ENCODE measurements around the gene ABCB1. TPM values are rescaled to one million over a fixed set of nuclear protein-coding genes. Genes with fewer than 3 reads are reported as not detected.

ABCB1 gene
- total and polyA plus RNA-seq, 12 donors: 1.3 to 7.1 (median 2.7) TPM

DNA sequence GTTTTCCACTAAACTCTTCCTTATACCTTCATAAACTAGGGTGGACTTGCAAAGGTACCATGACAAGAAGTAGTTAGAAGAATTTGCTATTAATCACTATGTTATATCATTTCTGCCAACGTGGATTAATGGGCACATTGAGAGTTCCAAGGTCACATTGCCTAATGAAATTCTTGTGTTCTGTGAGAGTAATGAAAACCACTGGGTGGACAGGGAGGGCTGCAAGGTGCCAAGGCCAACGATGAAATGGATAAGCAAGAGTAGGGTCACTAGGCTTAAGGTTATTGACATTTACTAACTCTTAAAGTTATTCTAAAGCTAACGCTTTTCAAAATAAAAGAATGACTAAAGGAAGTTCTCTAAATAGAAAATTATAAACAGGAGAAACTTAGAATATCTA, 118.6 kb downstream of the ABCB1 start:
- Histone ChIP-seq H3K27me3 (peaks cover 0 to 4% (median 0%) of the 10 kb centered on the region in 7 donors), H3K27ac (no peak overlapping the region), H3K4me1 (no peaks in the 10 kb centered on the region), H3K9me3 (no peaks in the 10 kb centered on the region), H3K36me3 (no peaks in the 10 kb centered on the region), H3K4me3 (no peak overlapping the region)
- 76 to 83% methylated on average over 3 of the region's 3 CpGs for WGBS, 2 donors
- DNase-seq (no peak), ATAC-seq (no peak)
- intact Hi-C loops (cut with DNase I): no loop called here
- TF ChIP-seq, protein P1, sequence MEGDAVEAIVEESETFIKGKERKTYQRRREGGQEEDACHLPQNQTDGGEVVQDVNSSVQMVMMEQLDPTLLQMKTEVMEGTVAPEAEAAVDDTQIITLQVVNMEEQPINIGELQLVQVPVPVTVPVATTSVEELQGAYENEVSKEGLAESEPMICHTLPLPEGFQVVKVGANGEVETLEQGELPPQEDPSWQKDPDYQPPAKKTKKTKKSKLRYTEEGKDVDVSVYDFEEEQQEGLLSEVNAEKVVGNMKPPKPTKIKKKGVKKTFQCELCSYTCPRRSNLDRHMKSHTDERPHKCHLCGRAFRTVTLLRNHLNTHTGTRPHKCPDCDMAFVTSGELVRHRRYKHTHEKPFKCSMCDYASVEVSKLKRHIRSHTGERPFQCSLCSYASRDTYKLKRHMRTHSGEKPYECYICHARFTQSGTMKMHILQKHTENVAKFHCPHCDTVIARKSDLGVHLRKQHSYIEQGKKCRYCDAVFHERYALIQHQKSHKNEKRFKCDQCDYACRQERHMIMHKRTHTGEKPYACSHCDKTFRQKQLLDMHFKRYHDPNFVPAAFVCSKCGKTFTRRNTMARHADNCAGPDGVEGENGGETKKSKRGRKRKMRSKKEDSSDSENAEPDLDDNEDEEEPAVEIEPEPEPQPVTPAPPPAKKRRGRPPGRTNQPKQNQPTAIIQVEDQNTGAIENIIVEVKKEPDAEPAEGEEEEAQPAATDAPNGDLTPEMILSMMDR (IDR thresholded peaks at IDR 0.05): no peak

DNA sequence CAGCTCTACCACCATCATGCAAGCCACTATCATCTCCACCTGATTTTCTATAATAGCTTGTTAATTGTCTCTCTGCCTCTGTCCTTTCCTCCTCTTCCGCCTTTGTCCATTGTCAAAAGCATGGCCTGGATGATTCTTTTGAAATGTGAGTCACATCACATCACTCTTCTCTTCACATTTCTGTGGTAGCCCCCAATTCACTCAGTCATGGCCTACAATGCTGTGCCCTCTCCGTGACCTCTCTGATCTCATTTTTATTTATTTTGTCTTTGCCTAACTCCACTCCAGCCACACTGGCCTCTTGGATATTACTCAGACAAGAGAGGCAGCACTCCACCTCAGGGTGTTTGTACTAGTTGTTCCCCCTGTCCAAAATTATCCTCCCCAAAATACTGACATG, 120.3 kb downstream of the ABCB1 start:
- ATAC-seq: no peak
- TF ChIP-seq, protein P1 (IDR thresholded peaks at IDR 0.05): no peak
- Histone ChIP-seq H3K27ac (no peak overlapping the region), H3K36me3 (no peaks in the 10 kb centered on the region), H3K27me3 (peaks cover 0 to 18% (median 0%) of the 10 kb centered on the region in 7 donors), H3K4me1 (peaks cover 0 to 5% (median under 1%) of the 10 kb centered on the region in 9 donors), H3K9me3 (no peaks in the 10 kb centered on the region), H3K4me3 (no peak overlapping the region)
- no peak for DNase-seq
- 89 to 91% methylated on average over 2 of the region's 2 CpGs for WGBS, 2 donors
- intact Hi-C loops (cut with DNase I): no loop called here

DNA sequence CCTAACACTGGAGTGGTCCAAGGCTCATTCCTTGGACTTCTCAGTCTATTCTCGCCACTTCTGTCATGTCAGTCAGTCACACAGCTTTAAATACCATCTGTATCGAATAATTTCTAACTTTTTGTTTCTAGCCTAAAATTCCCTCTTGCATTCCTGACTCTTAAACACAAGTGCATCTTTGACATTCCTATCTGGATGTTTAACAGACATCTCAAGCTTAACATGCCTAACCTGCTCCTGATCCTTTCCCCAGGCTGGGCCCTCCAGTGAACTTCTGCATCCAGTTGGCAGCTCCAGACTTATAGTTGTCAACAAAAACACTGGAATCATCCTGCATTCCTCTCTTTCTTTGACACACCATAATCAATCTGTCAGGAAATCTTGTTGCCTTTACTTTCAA, 120.7 kb downstream of the ABCB1 start:
- no peak for ATAC-seq
- WGBS, 2 donors: 60 to 70% methylated on average over 2 of the region's 2 CpGs
- DNase-seq: no peak
- intact Hi-C loops (cut with DNase I): no loop called here
- Histone ChIP-seq H3K9me3 (no peaks in the 10 kb centered on the region), H3K27me3 (peaks cover 0 to 22% (median 0%) of the 10 kb centered on the region in 7 donors), H3K4me3 (no peak overlapping the region), H3K27ac (no peak overlapping the region), H3K36me3 (no peaks in the 10 kb centered on the region), H3K4me1 (peaks cover 0 to 9% (median 5%) of the 10 kb centered on the region in 9 donors)
- TF ChIP-seq, protein P1 (IDR thresholded peaks at IDR 0.05): no peak

DNA sequence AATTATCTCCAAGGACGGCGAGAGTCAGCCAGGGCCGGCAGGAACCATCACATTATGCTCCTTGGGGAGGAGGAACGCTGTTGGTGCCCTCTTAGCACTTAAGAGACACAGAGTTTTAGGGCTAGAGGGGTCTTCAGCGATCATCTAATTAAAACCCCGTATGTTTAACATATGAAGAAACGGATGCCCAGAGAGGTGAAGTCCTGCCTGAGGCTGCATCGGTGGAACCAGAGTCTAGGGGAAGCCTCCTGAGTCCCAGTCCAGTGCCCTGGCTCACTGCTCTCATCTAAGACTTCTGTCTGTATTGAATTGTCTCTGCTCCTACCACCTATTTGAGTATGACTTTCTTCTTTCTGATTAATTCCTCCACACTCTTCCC, 124.5 kb downstream of the ABCB1 start:
- intact Hi-C loops (cut with DNase I): no loop called here
- peaks cover 0 to 22% (median 11%) of the 10 kb centered on the region in 9 donors for H3K4me1 ChIP-seq
- H3K27ac ChIP-seq: peak overlapping the region in 4 of 10 donors; percentile 73 to 86 (median 80)

More for the DNA sequence above, 124.5 kb downstream of the ABCB1 start:
- TF ChIP-seq, protein P1 (IDR thresholded peaks at IDR 0.05): no peak
- no peaks in the 10 kb centered on the region for H3K36me3 ChIP-seq
- peak overlapping the region in 8 of 10 donors; percentile 43 to 72 (median 62) for H3K4me3 ChIP-seq
- DNase-seq (no peak), ATAC-seq (no peak)
- H3K27me3 ChIP-seq: peaks cover 0 to 28% (median 0%) of the 10 kb centered on the region in 7 donors
- no peaks in the 10 kb centered on the region for H3K9me3 ChIP-seq
- WGBS, 2 donors: 39 to 45% methylated on average over 8 of the region's 8 CpGs
